ENCODE measurements around the gene WWOX.

GRCh38 chr16:78321620-78322360, 222.3 kb downstream of the WWOX start:
- TF ChIP-seq EZH2 (IDR thresholded peaks at IDR 0.05) (no peak), POLR2AphosphoS5 (IDR thresholded peaks at IDR 0.05; ENCODE audit: borderline replicate concordance, low read depth, low read length) (no peak)

Measured in SK-N-MC (cell line).